Measurements from ENCODE around the gene RBP3.
"Not testable (repeated sequence)": the region's sequence is repeated elsewhere in the genome, so short reads cannot be mapped to it uniquely, and the experiment has no call there.

RBP3 gene

GRCh38 chr10:47384148-47384921 lies 36.2 kb downstream of the RBP3 start, which contains the start of gene ZNF488:
Gene ZNF488 (minus strand): TSS chr10:47384293. CDS start chr10:47368829, 15,464 bp downstream.
- DNase-seq = peak; percentile 87
- H3K27me3 ChIP-seq (replicated peaks; ENCODE audit: insufficient read depth, low read length) = peaks cover 58% of the 10 kb centered on the region
- no peaks in the 10 kb centered on the region for H3K79me2 ChIP-seq (ENCODE audit: low read length)
- H3K4me2 ChIP-seq (ENCODE audit: low read depth, low read length) = peak within 1 kb of the TSS; percentile 81
- H4K20me1 ChIP-seq (ENCODE audit: insufficient read depth, low read length) = no peaks in the 10 kb centered on the region; the same call in 1 of the 2 replicates
- TF ChIP-seq CTCF (IDR thresholded peaks at IDR 0.05; ENCODE audit: low read length) = no peak
- TF ChIP-seq EZH2phosphoT487 (IDR thresholded peaks at IDR 0.05; ENCODE audit: low read length) = no peak
- no peak for TF ChIP-seq EZH2 (optimal IDR thresholded peaks at IDR 0.05; ENCODE audit: low read depth, low read length)
- H3K36me3 ChIP-seq (replicated peaks; ENCODE audit: insufficient read depth, low read length) = no peaks in the 10 kb centered on the region
- no peak within 1 kb of the TSS for H3K27ac ChIP-seq (ENCODE audit: low read length)
- H3K9me2 ChIP-seq (replicated peaks; ENCODE audit: insufficient read depth, low read length) = no peaks in the 10 kb centered on the region
- peaks cover 4% of the 10 kb centered on the region; the same call in 1 of the 2 replicates for H3K4me1 ChIP-seq (ENCODE audit: low read length)
- H3F3A ChIP-seq (ENCODE audit: insufficient read depth, low read length) = no peaks in the 10 kb centered on the region
- no peak within 1 kb of the TSS for H3K9ac ChIP-seq (ENCODE audit: low read length)
- H3K9me3 ChIP-seq (replicated peaks; ENCODE audit: insufficient read depth, low read length) = no peaks in the 10 kb centered on the region
- peak within 1 kb of the TSS; percentile 89 for H2AFZ ChIP-seq (ENCODE audit: low read length)
- peak within 1 kb of the TSS; percentile 86 for H3K4me3 ChIP-seq (ENCODE audit: low read length)

- H3K79me2 ChIP-seq (ENCODE audit: low read length); H3K36me3 ChIP-seq (replicated peaks; ENCODE audit: insufficient read depth, low read length); H3K9me2 ChIP-seq (replicated peaks; ENCODE audit: insufficient read depth, low read length); H3K9me3 ChIP-seq (replicated peaks; ENCODE audit: insufficient read depth, low read length); H3K27ac ChIP-seq (ENCODE audit: low read length); H3F3A ChIP-seq (ENCODE audit: insufficient read depth, low read length); H3K4me1 ChIP-seq (ENCODE audit: low read length); H3K4me3 ChIP-seq (ENCODE audit: low read length); H4K20me1 ChIP-seq (ENCODE audit: insufficient read depth, low read length); H3K4me2 ChIP-seq (ENCODE audit: low read depth, low read length); H2AFZ ChIP-seq (ENCODE audit: low read length); DNase-seq; H3K9ac ChIP-seq (ENCODE audit: low read length): not testable (repeated sequence)
- H3K27me3 ChIP-seq (replicated peaks; ENCODE audit: insufficient read depth, low read length) = peaks cover 40% of the 10 kb centered on the region
These were observed 37.9 kb downstream of the RBP3 start for GRCh38 chr10:47386104-47386503.

- no peak overlapping the region for H3K4me2 ChIP-seq (ENCODE audit: low read depth, low read length)
- no peak overlapping the region for H2AFZ ChIP-seq (ENCODE audit: low read length)
- no peaks in the 10 kb centered on the region for H3K9me3 ChIP-seq (replicated peaks; ENCODE audit: insufficient read depth, low read length)
- H3K79me2 ChIP-seq (ENCODE audit: low read length) = no peaks in the 10 kb centered on the region
- H3K9ac ChIP-seq (ENCODE audit: low read length) = no peak overlapping the region
- no peak overlapping the region for H3K4me3 ChIP-seq (ENCODE audit: low read length)
- no peak for TF ChIP-seq EZH2 (optimal IDR thresholded peaks at IDR 0.05; ENCODE audit: low read depth, low read length)
- H3K4me1 ChIP-seq (ENCODE audit: low read length) = no peaks in the 10 kb centered on the region; the same call in 1 of the 2 replicates
- no peaks in the 10 kb centered on the region; the same call in 1 of the 2 replicates for H4K20me1 ChIP-seq (ENCODE audit: insufficient read depth, low read length)
- H3K27ac ChIP-seq (ENCODE audit: low read length) = no peak overlapping the region
- no peaks in the 10 kb centered on the region for H3K9me2 ChIP-seq (replicated peaks; ENCODE audit: insufficient read depth, low read length)
- no peak for DNase-seq
- H3K36me3 ChIP-seq (replicated peaks; ENCODE audit: insufficient read depth, low read length) = no peaks in the 10 kb centered on the region
- no peaks in the 10 kb centered on the region for H3F3A ChIP-seq (ENCODE audit: insufficient read depth, low read length)
- peaks cover 18% of the 10 kb centered on the region for H3K27me3 ChIP-seq (replicated peaks; ENCODE audit: insufficient read depth, low read length)
These were observed 40.7 kb downstream of the RBP3 start for GRCh38 chr10:47388879-47389278.

- Histone ChIP-seq H3K27ac (ENCODE audit: low read length) (no peak overlapping the region), H3K79me2 (ENCODE audit: low read length) (no peaks in the 10 kb centered on the region), H3K9me3 (replicated peaks; ENCODE audit: insufficient read depth, low read length) (no peaks in the 10 kb centered on the region), H3K9ac (ENCODE audit: low read length) (no peak overlapping the region), H4K20me1 (ENCODE audit: insufficient read depth, low read length) (no peaks in the 10 kb centered on the region; the same call in 1 of the 2 replicates), H3K36me3 (replicated peaks; ENCODE audit: insufficient read depth, low read length) (no peaks in the 10 kb centered on the region), H3K4me3 (ENCODE audit: low read length) (no peak overlapping the region), H3K9me2 (replicated peaks; ENCODE audit: insufficient read depth, low read length) (no peaks in the 10 kb centered on the region), H3K27me3 (replicated peaks; ENCODE audit: insufficient read depth, low read length) (peaks cover 18% of the 10 kb centered on the region), H3K4me1 (ENCODE audit: low read length) (no peaks in the 10 kb centered on the region), H2AFZ (ENCODE audit: low read length) (no peak overlapping the region), H3F3A (ENCODE audit: insufficient read depth, low read length) (no peaks in the 10 kb centered on the region), H3K4me2 (ENCODE audit: low read depth, low read length) (no peak overlapping the region)
- TF ChIP-seq EZH2 (optimal IDR thresholded peaks at IDR 0.05; ENCODE audit: low read depth, low read length) = no peak
- TF ChIP-seq CTCF (IDR thresholded peaks at IDR 0.05; ENCODE audit: low read length) = no peak
- TF ChIP-seq EZH2phosphoT487 (IDR thresholded peaks at IDR 0.05; ENCODE audit: low read length) = no peak
- no peak for DNase-seq
These were observed 41.5 kb downstream of the RBP3 start for GRCh38 chr10:47389619-47390018.
